C4-2B (cell line): ENCODE measurements around the gene PDE4C.

Experiments
- ZFX ChIP-seq: fragments of 450-650 bp; IDR thresholded peaks from 2 replicates; pipeline ENCODE4 v1.6.1; 2017
- TF ChIP-seq, protein P1 (sequence below): fragments of 450-650 bp; conservative IDR thresholded peaks from 2 replicates; pipeline ENCODE4 v1.5.1; 2017; ENCODE audit warnings: mild to moderate bottlenecking

DNA sequence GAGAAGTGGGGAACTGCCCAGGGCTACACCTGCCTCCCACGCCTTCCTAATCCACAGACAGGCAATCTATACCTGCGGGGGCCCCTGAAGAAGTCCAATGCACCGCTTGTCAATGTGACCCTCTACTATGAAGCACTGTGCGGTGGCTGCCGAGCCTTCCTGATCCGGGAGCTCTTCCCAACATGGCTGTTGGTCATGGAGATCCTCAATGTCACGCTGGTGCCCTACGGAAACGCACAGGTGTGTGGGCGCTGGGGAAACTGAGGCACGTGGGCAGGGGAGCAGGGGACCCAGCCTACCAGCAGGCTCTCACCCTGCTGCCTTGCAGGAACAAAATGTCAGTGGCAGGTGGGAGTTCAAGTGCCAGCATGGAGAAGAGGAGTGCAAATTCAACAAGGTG is 51.3 kb downstream of the PDE4C start:
- TF ChIP-seq, protein P1, sequence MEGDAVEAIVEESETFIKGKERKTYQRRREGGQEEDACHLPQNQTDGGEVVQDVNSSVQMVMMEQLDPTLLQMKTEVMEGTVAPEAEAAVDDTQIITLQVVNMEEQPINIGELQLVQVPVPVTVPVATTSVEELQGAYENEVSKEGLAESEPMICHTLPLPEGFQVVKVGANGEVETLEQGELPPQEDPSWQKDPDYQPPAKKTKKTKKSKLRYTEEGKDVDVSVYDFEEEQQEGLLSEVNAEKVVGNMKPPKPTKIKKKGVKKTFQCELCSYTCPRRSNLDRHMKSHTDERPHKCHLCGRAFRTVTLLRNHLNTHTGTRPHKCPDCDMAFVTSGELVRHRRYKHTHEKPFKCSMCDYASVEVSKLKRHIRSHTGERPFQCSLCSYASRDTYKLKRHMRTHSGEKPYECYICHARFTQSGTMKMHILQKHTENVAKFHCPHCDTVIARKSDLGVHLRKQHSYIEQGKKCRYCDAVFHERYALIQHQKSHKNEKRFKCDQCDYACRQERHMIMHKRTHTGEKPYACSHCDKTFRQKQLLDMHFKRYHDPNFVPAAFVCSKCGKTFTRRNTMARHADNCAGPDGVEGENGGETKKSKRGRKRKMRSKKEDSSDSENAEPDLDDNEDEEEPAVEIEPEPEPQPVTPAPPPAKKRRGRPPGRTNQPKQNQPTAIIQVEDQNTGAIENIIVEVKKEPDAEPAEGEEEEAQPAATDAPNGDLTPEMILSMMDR: no peak
- TF ChIP-seq ZFX: no peak
